Suppressor macrophage treated with lipopolysaccharide for 4 hours (primary cell): ENCODE measurements around the gene RNF150.
"Not testable (repeated sequence)": the region's sequence is repeated elsewhere in the genome, so short reads cannot be mapped to it uniquely, and the experiment has no call there.

Experiments used
- DNase-seq: peaks from one replicate; pipeline ENCODE4 v3.0.0-alpha.2; 2020

RNF150 gene

DNA sequence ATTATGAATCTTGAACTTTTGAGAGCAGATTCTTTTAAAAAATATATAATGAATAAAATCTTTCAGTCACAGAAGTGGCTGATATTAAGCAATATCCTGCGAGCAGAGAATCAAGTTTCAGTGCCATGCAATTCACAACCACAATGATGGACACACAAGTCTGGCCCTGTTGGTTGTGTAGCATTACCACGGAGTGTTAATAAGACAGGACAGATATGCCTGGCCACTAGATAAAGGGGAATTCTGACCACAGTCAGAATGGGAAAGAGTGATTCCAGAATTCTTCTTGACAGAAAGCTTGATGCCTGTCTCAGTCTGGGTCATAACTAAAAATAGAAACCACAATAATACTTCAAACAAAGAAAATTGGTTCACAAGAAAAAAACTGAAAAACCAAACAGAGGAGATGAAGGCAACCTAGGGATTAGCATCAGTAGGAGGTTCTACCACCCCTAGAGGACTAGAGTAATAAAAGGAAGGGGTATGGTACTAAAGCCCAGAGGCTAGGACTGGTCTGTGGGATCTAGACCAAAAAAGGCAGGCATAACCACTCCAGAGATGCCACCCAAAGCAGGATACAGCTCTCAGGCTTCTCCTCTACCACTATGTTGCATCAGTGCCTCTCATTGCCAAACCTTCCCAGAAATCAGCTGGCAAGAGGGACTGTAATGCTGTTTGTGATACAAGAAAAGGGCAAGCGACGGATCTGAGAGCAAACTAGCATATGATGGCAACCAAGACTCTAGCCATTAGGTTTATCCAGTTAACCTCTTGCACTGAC lies 59.0 kb downstream of the RNF150 start:
- no peak for DNase-seq

DNA sequence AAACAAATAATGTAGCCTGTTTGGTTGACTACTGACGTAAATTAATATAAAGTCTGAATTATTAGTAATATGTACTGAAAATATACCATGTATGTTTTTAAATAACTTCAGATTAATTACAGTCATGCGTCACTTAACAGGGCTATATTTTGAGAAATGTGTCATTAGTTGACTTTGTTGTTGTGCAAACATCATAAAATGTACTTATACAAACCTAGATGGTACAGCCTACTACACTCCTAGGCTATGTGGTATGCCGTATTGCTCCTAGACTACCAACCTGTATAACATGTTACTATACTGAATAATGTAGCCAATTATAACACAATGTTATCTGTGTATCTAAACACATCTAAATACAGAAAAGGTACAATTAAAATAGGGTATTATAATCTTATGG lies 66.6 kb downstream of the RNF150 start:
- DNase-seq: no peak

DNA sequence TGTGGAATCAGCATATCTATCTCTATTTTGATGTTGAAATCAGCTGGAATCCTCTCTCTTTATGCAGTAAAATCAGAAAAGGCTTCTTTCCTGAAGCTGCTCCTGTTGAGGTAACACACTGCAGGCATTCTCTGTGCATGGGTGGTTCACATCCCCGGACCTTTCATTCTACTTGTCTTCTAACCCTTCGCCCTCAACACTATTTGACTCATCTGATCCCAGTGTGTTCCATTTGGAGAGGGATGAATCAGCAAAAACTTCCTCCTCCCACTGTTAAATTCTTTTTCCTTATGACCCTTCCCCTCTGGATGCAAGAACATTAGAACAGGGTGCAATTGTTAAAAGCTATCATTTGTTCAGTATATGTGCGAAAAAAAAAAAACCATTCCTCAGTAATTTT lies 67.4 kb downstream of the RNF150 start:
- DNase-seq: no peak

DNA sequence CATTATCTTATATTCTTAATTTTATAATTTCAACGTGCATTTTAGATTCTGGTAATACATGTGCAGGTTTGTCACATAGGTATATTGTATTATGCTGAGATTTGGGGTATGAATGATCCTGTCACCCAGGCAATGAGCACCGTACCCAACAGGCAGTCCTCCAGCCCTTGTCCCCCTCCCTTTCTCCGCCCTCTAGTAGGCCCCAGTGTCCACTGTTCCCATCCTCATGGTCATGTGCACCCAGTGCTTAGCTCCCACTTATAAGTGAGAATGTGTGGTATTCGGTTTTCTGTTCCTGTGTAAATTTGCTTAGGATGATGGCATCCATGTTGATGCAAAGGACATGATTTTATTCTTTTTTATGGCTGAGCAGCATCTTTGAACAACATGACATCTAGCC lies 70.6 kb downstream of the RNF150 start:
- no peak for DNase-seq

DNA sequence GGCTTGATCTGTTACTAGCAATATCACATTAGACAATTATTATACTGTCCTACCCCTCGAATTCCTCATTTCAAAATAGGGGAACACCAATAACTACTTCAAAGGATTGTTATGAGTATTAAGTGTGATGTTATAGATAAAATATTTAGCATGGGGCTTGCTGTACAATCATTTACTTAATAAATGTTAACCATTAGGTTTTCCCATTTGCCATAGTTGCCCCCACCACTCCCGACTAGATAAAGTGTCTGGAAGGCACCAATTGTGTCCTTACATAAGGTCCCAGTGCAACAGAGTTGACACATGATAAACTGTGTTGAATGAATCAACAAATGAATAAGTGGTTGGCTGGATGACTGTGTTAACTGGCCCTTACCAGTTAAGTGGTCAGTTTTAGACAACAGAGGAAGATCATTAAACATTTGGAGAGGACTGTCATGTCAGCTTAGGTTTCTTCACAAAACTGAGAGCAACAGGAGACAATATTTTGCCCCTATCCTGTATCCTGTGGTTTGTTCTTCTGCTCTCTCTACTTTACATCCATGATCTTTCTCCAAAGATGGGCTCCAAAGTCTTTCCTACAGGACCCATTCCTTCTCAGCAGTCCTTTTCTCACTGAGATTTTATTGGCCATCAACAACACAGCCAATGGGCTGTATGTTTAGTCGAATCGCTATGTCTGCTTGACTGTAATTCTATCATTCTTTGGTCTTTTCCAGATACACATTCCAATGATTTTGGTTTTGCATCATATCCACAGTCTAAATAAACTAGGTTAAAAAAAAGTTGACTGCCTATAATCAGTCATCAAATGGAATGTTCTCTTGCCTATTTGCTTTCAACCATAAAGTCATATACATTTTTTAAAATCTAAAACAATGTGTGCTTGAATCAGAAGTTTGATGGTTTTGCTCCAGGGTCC lies 74.4 kb downstream of the RNF150 start:
- DNase-seq: no peak

DNA sequence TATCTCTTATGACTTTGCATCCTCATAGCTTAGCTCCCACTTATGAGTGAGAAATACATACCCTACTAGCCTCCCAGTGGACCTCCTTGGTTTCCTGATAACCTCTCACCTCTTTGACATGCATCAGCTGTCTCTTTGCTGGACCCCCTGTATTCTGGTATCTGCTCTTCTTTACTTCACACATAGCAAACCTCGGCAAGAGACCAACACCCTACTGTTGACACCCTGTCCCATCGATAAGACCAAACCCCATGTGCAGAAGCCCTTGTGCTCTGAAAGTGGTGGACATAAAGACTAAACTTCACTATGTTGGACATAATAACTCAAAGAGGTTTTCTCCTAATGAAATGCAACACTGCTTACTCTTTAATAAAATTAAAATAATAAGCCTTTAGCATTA lies 75.7 kb downstream of the RNF150 start:
- DNase-seq: no peak

DNA sequence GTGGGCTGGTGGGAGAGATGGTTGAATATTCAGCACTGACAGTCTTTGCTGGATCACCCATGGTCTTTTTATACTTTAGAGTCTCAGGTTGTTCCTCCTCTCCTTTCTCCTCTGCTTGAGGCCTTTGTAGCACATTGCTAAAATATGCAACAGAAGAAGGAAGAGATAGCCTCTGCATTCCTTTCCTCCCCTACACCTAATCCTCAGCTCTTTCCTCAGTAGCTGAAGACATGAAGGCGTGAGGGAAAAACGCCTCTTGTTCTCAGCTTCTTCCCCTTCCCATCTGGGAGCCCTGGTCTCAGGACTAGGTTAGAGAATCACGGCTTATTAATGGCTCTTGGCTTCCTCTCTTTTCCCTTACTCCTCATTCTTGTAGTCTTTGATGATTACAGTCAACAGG lies 76.8 kb downstream of the RNF150 start:
- no peak for DNase-seq

DNA sequence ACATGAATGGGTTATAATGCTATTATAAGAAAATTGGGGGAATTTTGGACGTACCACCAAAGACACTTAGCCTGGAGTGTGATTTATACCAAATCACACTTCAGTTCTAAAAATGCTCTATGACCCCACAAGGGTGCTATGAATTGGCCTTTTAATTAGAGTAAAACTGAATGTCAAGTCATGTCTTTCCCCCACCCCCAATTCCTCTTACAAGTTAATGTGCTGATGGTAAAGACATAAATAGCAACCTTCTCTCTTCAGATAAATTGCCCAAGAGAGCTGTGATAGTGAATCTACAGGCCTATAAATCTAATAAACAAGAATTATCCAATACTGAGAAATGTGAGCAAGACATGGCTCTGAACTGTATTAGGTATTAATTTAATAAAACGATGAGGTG lies 78.8 kb downstream of the RNF150 start:
- DNase-seq: no peak

DNA sequence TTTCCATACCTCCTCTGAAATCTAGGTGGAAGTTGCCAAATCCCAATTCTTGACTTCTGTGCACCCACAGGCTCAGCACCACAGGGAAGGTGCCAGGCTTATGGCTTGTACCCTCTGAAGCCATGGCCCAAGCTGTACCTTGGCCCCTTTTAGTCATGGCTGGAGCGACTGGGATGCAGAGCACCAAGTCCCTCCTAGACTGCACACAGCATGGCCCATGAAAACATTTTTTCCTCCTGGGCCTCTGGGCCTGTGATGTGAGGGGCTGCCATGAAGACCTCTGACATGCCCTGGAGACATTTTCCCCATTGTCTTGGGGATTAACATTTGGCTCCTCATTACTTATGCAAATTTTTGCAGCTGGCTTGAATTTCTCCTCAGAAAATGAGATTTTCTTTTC lies 82.3 kb downstream of the RNF150 start:
- DNase-seq: not testable (repeated sequence)

DNA sequence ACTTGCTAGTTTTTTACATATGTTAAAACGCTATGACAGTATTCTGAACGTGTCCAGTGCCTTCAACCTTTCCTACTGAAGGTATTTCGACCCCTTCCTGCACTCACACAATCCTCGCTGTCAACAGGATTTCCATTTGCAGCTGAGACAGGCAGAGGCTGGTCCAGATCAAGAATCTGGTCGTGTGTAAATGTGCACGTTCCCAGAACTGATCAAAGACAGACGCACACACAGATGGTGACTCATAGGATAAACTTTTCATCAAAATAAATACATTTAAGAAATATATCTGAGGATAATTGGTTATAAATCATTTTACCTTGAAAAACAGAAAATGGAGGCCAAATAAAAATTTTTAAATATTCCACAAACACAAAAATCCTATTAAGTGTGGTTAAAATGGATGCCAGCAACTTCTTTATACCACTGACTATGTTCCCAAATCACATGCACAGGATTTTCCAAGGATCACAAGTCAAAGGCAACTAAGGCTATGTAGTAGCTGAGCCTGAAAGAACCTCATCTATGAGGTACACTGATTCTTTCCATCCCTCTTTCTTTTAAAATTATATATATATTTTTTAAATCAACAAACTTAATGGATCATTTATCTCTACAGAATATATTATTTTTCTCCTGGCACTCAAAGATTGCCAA lies 85.9 kb downstream of the RNF150 start:
- no peak for DNase-seq

DNA sequence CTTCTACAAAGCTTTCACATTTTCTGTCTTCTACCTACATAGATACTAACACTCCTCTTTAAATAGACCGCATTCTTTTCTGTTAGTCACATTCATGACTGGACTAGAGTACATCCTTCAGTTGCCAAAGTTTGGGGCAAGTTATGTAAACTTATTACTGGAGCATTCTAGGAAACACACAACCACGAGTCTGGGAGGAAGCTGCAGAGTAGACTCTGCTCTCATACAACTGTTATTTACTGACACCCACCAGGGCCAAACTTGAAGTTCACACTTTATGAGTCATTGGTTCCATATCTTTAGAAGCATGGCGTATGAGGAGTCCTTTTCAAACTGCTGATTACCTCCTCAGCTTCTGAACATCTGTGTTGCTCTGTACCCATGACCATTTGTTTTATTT lies 87.0 kb downstream of the RNF150 start:
- DNase-seq: peak; percentile 25

DNA sequence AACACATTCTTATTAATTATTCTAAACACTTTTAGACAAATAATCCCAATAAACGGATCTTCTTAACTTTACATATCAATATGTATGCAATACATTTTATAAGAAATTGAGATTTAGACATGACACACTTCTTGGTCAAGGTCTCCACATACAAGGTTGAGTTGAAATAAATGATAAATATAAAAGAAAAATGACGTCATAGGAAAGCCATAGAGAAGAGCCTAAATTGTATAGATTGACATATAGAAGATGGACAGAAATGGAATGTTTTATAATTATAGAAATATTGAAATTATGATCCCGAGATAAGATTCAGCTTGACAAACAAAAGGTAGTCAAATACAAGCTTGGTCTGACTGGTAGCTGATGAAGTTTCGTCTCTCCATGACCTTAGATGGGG lies 87.4 kb downstream of the RNF150 start:
- DNase-seq: no peak

DNA sequence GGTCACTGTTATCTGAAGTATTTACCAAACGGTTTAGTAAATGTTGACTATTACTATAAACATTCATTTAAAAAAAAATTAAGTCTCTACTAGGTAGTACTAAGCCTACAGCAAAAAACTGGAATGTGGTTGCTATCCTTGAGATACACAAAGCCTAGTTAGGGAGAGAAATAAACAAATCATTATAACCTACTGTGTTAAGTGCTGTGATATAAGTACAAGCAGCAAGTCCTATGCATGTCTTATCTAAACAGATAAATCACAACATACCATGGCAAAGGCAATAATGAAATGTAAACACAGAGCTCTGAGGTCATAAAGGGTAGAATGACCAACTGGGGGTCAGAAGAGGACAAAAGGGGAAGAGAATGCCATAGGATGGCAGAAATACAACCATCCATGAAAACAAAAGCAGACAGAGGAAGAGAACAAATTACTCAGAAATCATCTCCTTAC lies 92.2 kb downstream of the RNF150 start:
- no peak for DNase-seq

DNA sequence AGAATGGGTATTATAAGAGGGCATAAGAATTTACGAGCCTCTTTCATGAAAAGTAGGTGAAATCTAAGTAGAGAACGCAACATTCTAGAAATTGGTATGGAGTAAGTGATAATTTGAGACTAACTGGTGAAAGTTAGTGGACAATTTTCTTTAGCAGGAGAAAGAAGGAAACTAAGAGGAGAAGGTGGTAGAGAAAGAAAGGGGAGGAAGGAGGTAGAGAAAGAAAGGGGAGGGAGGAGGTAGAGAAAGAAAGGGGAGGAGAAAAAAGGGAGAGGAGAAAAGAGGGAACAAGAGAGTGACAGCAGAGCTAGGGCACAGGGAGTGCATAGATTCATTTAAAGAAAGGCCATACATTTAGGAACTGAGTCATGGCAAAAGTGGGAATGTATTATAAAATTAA lies 94.1 kb downstream of the RNF150 start:
- no peak for DNase-seq

DNA sequence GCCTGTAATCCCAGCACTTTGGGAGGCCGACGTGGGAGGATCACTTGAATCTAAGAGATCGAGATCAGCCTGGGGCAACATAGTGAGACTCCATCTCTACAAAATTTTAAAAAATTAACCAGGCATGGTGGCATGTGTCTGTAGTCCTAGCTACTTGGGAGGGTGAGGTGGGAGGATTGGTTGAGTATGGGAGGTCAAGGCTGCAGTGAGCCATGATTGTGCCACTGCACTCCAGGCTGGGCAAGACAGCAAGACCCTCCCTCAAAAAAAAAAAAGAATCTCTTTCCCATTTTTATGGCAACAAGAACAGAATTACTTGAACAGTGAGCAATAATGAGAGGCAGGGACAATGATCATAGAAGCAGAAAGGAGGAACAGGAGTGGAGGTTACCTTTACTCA lies 94.8 kb downstream of the RNF150 start:
- no peak for DNase-seq

DNA sequence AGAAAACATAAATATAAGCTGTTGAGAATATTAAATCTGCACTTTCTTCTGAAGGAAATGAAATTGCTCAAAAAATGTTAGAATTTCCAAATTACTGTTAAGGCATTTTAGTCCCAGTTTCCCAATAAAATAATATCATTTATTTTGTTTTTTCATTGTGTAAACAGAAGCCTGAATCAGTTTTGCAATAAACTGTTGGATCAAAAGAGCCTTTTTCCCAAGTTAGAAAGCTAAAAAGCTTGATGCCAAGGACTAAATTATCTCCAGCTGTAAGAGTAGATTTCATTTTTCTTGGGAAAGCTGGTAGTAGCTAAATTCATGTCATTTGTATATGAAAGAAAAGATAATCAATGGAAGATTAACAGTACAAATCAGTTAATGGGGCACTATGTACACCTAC lies 95.8 kb downstream of the RNF150 start:
- no peak for DNase-seq

DNA sequence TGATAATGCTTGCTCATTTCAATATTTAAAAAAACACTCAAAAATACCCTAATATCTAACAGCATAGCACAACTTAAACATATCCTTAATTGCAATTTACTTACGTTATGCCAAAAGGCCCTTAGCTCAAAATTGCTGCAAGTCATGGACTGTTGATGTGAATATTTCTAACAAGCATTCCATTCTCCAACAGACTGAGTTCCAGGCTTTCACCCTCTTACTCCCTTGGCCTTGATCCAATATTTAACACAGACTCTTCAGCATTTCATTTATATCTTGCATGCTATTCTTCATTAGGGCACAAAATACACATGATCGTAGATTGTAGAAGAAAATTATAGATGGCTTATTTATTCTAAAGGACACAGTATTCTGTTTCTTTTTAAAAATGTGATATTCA lies 96.5 kb downstream of the RNF150 start:
- DNase-seq: no peak

DNA sequence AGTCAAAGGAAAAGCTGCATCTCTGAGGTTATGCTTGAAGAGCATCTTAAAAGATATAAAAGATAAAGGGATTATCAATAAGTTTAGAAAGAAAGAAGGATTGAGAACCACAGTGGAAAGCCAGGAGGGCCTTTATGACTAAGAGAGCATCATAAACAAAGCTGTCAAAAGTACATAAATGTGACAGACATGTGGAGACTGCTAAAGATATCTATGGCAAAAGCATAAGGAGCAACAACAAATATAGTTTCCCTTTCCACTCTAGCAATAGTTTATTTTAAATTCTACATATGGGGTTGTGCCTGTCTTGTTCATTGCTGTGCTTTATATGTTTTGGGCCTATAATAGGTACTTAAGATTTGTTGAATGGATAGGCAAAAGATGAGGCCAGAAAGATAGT lies 97.3 kb downstream of the RNF150 start:
- no peak for DNase-seq

DNA sequence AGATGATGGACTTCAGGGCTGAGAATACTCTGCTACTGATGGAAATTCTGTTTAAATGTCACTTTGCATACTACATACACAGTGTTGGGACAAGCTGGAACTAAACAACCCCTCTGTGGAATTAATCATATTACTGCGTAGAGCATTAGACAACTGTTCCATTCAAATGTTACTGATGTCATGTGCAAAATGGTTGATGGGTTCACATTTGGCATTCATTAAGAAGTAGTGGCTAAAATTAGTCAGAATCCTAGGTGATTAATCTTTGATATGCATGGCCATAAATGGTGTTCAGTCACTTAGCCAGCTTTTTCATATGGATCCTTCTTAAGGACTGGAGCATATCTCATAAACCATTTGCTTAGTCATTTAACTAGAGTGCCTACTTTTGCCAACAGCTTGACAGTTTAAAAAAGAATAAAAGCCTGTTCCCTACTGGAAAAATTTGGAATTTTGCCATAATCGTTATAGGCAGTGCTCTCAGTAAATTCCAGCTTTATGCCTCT lies 105.2 kb downstream of the RNF150 start:
- no peak for DNase-seq

DNA sequence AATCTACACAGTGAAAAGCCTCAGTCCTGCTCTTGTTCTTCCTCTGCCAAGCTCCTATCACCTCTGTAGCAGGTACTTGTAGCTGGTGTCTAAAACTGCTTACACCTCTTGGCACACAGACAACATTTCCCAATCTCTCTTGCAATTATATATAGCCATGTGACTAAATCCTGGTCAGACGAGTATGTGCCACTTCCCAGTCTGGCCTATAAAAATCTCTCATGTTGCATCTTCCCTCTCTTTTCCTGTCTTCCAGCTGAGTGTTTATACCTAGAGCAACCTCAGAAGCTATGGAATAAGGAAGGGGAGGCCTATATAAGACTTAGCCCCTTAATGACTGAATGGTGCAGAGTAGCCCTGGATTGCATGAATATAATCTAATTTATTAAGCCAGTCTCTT lies 105.8 kb downstream of the RNF150 start:
- no peak for DNase-seq

DNA sequence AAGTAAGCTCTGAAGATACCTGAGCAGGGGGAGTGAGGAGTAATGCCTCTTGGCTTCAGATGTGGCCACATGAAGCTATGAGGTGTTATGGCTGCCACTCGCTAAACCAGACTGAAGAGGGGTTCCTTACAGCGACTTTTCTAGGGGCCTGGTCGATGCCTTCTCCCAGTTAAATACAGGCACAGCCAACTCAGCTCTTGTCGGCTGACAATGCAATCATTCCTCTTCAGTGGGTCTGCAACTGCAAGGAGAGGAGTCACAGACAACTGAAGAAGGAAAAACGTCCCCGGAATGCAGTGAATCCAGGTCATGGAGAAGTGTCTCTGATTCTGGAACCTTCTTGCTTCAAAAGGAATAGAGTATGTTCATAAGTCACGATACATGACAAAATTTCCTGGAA lies 106.4 kb downstream of the RNF150 start:
- no peak for DNase-seq

DNA sequence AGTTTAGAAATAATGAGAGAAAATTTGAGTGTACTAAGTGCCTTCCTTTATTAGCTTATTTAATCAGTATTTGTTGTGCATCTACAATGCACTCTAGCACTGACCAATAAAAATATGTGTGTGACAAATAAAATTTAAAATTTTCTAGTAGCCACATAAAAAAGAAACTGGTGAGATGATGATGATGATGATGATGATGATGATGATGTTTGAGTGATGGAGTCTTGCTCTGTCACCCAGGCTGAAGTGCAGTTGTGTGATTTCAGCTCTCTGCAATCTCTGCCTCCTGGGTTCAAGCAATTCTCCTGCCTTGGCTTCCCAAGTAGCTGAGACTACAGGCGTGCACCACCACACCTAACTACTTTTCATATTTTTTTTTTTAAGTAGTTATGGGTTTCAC lies 110.2 kb downstream of the RNF150 start:
- no peak for DNase-seq

DNA sequence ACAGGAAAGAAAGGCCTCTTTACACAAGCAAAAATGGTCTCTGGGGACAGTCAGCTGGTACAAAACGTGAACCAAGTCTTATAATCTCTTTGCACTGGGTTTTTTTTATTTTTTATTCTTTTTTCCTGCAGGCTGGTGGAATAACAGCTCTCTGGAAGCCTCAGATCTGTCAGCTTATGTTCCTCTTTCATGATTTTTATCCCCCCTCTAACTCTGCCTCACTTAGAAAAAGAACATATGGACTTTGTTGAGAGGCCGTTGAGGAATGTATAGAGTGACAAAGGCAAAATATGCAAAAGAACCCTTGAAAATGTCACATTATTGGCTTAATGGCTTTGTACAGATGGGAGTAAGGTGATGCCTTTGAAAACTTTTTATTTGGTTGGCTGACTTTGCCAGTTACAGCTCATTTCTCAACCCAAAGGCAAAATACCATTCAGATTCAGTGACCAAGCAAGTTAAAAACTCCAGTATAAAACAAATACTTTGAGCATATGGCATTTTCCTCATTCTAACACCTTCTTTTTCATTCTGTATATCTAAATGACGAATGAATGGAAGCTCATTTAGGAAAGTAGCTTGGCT lies 111.1 kb downstream of the RNF150 start:
- DNase-seq: no peak
